ENCODE measurements around the gene PSMB7. TPM values are rescaled to one million over a fixed set of nuclear protein-coding genes. Genes with fewer than 3 reads are reported as not detected.

The PSMB7 gene
- total RNA-seq, 5 donors from 2014 or later (not counting 1 experiment from before 2014, with no cell fraction given) = 62.6 to 75.8 (median 68.6) TPM

DNA sequence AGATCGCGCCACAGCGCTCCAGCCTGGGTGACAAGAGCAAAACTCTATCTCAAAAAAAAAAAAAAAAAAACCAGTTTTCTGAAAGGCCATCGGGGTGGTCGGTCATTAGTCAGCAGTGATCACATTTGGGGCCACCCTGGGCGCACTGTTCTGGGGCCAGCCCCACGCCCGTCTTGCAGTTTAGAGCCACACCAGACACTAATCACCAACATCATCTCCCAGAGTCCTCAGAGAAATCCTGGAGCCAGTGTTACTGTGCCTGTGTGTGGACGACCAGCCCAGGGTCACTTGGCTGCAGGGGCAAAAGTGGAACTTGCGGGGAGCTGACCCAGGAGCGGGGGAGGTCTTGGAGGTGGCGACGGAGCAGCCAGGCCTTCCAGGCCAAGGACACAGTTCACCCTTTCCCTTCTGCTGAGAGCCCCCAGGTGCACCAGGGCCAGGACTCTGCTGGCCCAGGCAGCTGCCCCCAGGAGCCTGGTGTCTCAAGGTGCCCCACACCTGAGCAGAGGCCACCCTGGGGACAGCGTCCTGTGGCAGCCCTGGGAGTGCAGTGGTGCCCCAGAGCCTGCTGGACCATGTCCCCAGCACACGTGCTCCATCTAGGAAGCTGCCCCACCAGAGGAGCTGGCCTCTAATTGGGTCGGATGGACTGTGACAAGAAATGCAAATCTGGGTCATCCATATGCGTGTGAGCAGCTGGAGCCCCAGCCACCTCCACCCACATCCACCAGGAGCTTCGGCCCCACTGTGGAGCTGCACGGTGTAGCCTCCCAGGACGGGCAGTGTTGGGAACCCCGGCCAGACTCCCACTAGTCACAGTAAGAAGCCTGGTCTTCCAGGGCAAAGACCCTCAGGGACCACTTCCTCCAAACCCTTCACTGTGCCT is 106.4 kb downstream of the PSMB7 start:
- DNase-seq (no peak), ATAC-seq (replicated peaks in 1 of 4) (no peak)
- H3K4me1 Mint-ChIP-seq = no peaks in the 10 kb centered on the region
- no peaks in the 10 kb centered on the region for H3K9me3 Mint-ChIP-seq
- Histone ChIP-seq H3K9me3 (no peaks in the 10 kb centered on the region), H3K36me3 (ENCODE audit: control insufficient read depth in 2 of 2, extremely low read depth in 1 of 2, insufficient read depth in 1 of 2, low read length in 1 of 2) (peaks cover 0 to 2% of the 10 kb centered on the region in 2 donors), H3K27ac (ENCODE audit: low read length) (no peak overlapping the region), H3K27me3 (replicated peaks in 1 of 2; ENCODE audit: control insufficient read depth in 2 of 2, extremely low read depth in 1 of 2, insufficient read depth in 2 of 2, low read length in 1 of 2) (no peaks in the 10 kb centered on the region), H3K4me3 (ENCODE audit: control insufficient read depth in 1 of 2, extremely low read depth in 1 of 2, low read length in 1 of 2) (no peak overlapping the region), H3K4me1 (ENCODE audit: control insufficient read depth in 1 of 2, extremely low read depth in 1 of 2, insufficient read depth in 2 of 2, low read length in 2 of 2) (no peaks in the 10 kb centered on the region)
- 90% methylated on average over 16 of the region's 21 CpGs for WGBS (ENCODE audit: insufficient coverage)
- no peaks in the 10 kb centered on the region for H3K27me3 Mint-ChIP-seq
- H3K4me3 Mint-ChIP-seq = no peak overlapping the region
- peaks cover 6% of the 10 kb centered on the region for H3K36me3 Mint-ChIP-seq
- H3K27ac Mint-ChIP-seq = no peak overlapping the region
- CTCF ChIA-PET = no interaction called here
- POLR2A ChIA-PET = no interaction called here

GRCh38 chr9:124307379-124308030 is 107.7 kb downstream of the PSMB7 start:
- no peaks in the 10 kb centered on the region for H3K4me1 Mint-ChIP-seq
- no peak overlapping the region for H3K27ac Mint-ChIP-seq
- POLR2A ChIA-PET = no interaction called here
- peaks cover 0 to 6% of the 10 kb centered on the region in 2 donors for H3K36me3 ChIP-seq (ENCODE audit: control insufficient read depth in 2 of 2, extremely low read depth in 1 of 2, insufficient read depth in 1 of 2, low read length in 1 of 2)
- CTCF ChIA-PET = no interaction called here
- no peaks in the 10 kb centered on the region for H3K27me3 Mint-ChIP-seq
- H3K36me3 Mint-ChIP-seq = peaks cover 6% of the 10 kb centered on the region
- ATAC-seq (replicated peaks in 1 of 4) = no peak
- no peaks in the 10 kb centered on the region for H3K27me3 ChIP-seq (replicated peaks in 1 of 2; ENCODE audit: control insufficient read depth in 2 of 2, extremely low read depth in 1 of 2, insufficient read depth in 2 of 2, low read length in 1 of 2)
- no peak for DNase-seq
- no peaks in the 10 kb centered on the region for H3K4me1 ChIP-seq (ENCODE audit: control insufficient read depth in 1 of 2, extremely low read depth in 1 of 2, insufficient read depth in 2 of 2, low read length in 2 of 2)
- WGBS (ENCODE audit: insufficient coverage) = 94% methylated on average over 19 of the region's 24 CpGs
- H3K9me3 ChIP-seq = no peaks in the 10 kb centered on the region
- no peak overlapping the region for H3K4me3 Mint-ChIP-seq
- no peak overlapping the region for H3K27ac ChIP-seq (ENCODE audit: low read length)
- no peak overlapping the region for H3K4me3 ChIP-seq (ENCODE audit: control insufficient read depth in 1 of 2, extremely low read depth in 1 of 2, low read length in 1 of 2)
- H3K9me3 Mint-ChIP-seq = no peaks in the 10 kb centered on the region

GRCh38 chr9:124306098-124306735 is 109.0 kb downstream of the PSMB7 start:
- CTCF ChIA-PET = interaction anchor here in 1 of 2 donors (0.6 kb wide), 1 partner anchor 241 kb away, joined by 3 read pairs; no protein-coding TSS in a partner anchor

DNA sequence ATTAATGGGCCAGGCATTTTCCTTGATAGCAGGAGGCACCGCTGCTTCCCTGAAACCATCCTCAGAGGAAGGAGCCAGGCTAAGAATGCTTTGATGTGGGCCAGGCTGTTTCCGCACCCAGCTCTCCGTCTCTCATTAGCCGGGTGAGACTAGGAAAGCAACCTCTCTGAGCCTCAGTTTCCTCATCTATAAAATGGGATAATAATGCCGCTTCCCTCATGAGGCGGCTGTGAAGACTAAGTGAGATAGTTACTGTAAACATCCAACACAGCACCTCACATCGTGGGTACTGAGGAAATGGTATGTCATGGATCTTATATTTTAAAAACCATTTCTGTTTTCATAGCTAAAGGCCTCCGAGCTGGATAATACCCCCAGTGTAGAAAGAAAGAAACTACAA is 111.0 kb downstream of the PSMB7 start:
- Mint-ChIP-seq H3K27ac (no peak overlapping the region), H3K27me3 (no peaks in the 10 kb centered on the region), H3K36me3 (peaks cover 6% of the 10 kb centered on the region), H3K4me1 (peaks cover 0 to 5% (median 0%) of the 10 kb centered on the region in 3 donors), H3K4me3 (no peak overlapping the region), H3K9me3 (no peaks in the 10 kb centered on the region)
- Histone ChIP-seq H3K36me3 (ENCODE audit: control insufficient read depth in 2 of 2, extremely low read depth in 1 of 2, insufficient read depth in 1 of 2, low read length in 1 of 2) (peaks cover 0 to 5% of the 10 kb centered on the region in 2 donors), H3K4me3 (ENCODE audit: control insufficient read depth in 1 of 2, extremely low read depth in 1 of 2, low read length in 1 of 2) (no peak overlapping the region), H3K9me3 (no peaks in the 10 kb centered on the region), H3K27me3 (replicated peaks in 1 of 2; ENCODE audit: control insufficient read depth in 2 of 2, extremely low read depth in 1 of 2, insufficient read depth in 2 of 2, low read length in 1 of 2) (no peaks in the 10 kb centered on the region), H3K27ac (ENCODE audit: low read length) (no peak overlapping the region), H3K4me1 (ENCODE audit: control insufficient read depth in 1 of 2, extremely low read depth in 1 of 2, insufficient read depth in 2 of 2, low read length in 2 of 2) (peaks cover 0 to 2% of the 10 kb centered on the region in 2 experiments)
- ATAC-seq (replicated peaks in 1 of 4) (no peak), DNase-seq (no peak)
- WGBS (ENCODE audit: insufficient coverage) = 56% methylated on average over 3 of the region's 8 CpGs
- POLR2A ChIA-PET = interaction anchor here in 1 of 2 donors (0.5 kb wide), 1 partner anchor 614 kb away, joined by 3 read pairs; no protein-coding TSS in a partner anchor
- CTCF ChIA-PET = no interaction called here

More at GRCh38 chr9:124306098-124306735, 109.0 kb downstream of the PSMB7 start:
- no peak overlapping the region for H3K27ac ChIP-seq (ENCODE audit: low read length)
- Mint-ChIP-seq H3K9me3 (no peaks in the 10 kb centered on the region), H3K4me1 (no peaks in the 10 kb centered on the region), H3K27ac (no peak overlapping the region), H3K27me3 (no peaks in the 10 kb centered on the region), H3K4me3 (no peak overlapping the region), H3K36me3 (peaks cover 6% of the 10 kb centered on the region)
- ATAC-seq (replicated peaks in 1 of 4) = no peak
- no peaks in the 10 kb centered on the region for H3K4me1 ChIP-seq (ENCODE audit: control insufficient read depth in 1 of 2, extremely low read depth in 1 of 2, insufficient read depth in 2 of 2, low read length in 2 of 2)
- no peaks in the 10 kb centered on the region for H3K9me3 ChIP-seq
- peaks cover 0 to 5% of the 10 kb centered on the region in 2 donors for H3K36me3 ChIP-seq (ENCODE audit: control insufficient read depth in 2 of 2, extremely low read depth in 1 of 2, insufficient read depth in 1 of 2, low read length in 1 of 2)
- no peak overlapping the region for H3K4me3 ChIP-seq (ENCODE audit: control insufficient read depth in 1 of 2, extremely low read depth in 1 of 2, low read length in 1 of 2)
- 86% methylated on average over 13 of the region's 13 CpGs for WGBS (ENCODE audit: insufficient coverage)
- no peak for DNase-seq
- H3K27me3 ChIP-seq (replicated peaks in 1 of 2; ENCODE audit: control insufficient read depth in 2 of 2, extremely low read depth in 1 of 2, insufficient read depth in 2 of 2, low read length in 1 of 2) = no peaks in the 10 kb centered on the region
- POLR2A ChIA-PET = no interaction called here

DNA sequence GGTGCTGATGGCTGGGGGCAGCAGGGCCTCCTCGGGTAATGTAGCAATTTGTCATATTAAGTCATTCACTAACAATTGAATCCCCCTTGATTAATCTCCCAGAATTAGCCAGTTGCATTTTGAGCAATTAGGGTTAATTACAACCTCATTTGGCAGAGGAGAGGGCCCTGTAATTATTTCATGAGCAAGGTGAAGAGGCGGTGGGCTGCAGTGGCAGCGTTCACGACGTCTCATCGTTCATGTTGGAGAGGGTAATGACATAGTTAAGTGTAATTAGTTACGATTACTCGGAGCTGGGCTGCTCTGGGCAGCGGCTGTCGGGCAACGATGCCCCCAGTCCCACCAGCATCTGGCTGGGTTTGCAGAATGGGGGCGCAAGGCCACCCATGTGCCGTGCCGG is 111.5 kb downstream of the PSMB7 start:
- Mint-ChIP-seq H3K27me3 (no peaks in the 10 kb centered on the region), H3K36me3 (peaks cover 6% of the 10 kb centered on the region), H3K4me1 (peaks cover 0 to 8% (median 0%) of the 10 kb centered on the region in 3 donors), H3K9me3 (no peaks in the 10 kb centered on the region), H3K4me3 (no peak overlapping the region), H3K27ac (no peak overlapping the region)
- Histone ChIP-seq H3K9me3 (no peaks in the 10 kb centered on the region), H3K27ac (ENCODE audit: low read length) (no peak overlapping the region), H3K27me3 (replicated peaks in 1 of 2; ENCODE audit: control insufficient read depth in 2 of 2, extremely low read depth in 1 of 2, insufficient read depth in 2 of 2, low read length in 1 of 2) (no peaks in the 10 kb centered on the region), H3K4me1 (ENCODE audit: control insufficient read depth in 1 of 2, extremely low read depth in 1 of 2, insufficient read depth in 2 of 2, low read length in 2 of 2) (peaks cover 0 to 2% of the 10 kb centered on the region in 2 experiments), H3K4me3 (ENCODE audit: control insufficient read depth in 1 of 2, extremely low read depth in 1 of 2, low read length in 1 of 2) (no peak overlapping the region), H3K36me3 (ENCODE audit: control insufficient read depth in 2 of 2, extremely low read depth in 1 of 2, insufficient read depth in 1 of 2, low read length in 1 of 2) (peaks cover 0 to 5% of the 10 kb centered on the region in 2 donors)
- no peak for ATAC-seq (replicated peaks in 1 of 4)
- CTCF ChIA-PET = no interaction called here
- 97% methylated on average over 13 of the region's 14 CpGs for WGBS (ENCODE audit: insufficient coverage)
- DNase-seq = no peak
- POLR2A ChIA-PET = interaction anchor here in 1 of 2 donors (0.5 kb wide), 1 partner anchor 615 kb away, joined by 3 read pairs; no protein-coding TSS in a partner anchor

All from T-cell (primary cell).